Liver (tissue), 9 donors: Measurements from ENCODE around the gene TJP1. TPM values are rescaled to one million over a fixed set of nuclear protein-coding genes. Genes with fewer than 3 reads are reported as not detected.
"Not testable (repeated sequence)": the region's sequence is repeated elsewhere in the genome, so short reads cannot be mapped to it uniquely, and the experiment has no call there.

Source experiments
- DNase-seq: peaks from one replicate; pipeline ENCODE4 v3.0.0-alpha.2; 2017; ENCODE audit warnings: low spot score
- H3K27ac ChIP-seq, 2 donors: one replicate each; pipeline ENCODE4 v1.7.0; 2013; ENCODE audit warnings: inconsistent platforms in 2 of 2, low read length in 2 of 2, control low read depth in 1 of 2, low read depth in 1 of 2, mild to moderate bottlenecking in 1 of 2
- H3K27me3 ChIP-seq, 4 donors: one replicate each; pipeline versions ENCODE4 v1.6.1 to v1.7.0; 2013; ENCODE audit warnings: low read length in 3 of 4, inconsistent platforms in 1 of 4, mild to moderate bottlenecking in 1 of 4, moderate library complexity in 1 of 4; ENCODE audit not compliant: control insufficient read depth in 4 of 4, insufficient read depth in 4 of 4
- H3K36me3 ChIP-seq, 4 donors: one replicate each; pipeline versions ENCODE4 v1.6.1 to v1.7.0; 2013; ENCODE audit warnings: low read length in 3 of 4, mild to moderate bottlenecking in 3 of 4, low read depth in 1 of 4, moderate library complexity in 1 of 4; ENCODE audit not compliant: control insufficient read depth in 4 of 4, insufficient read depth in 3 of 4
- H3K4me1 ChIP-seq, 4 donors: one replicate each; pipeline versions ENCODE4 v1.6.1 to v1.7.0; 2013; ENCODE audit warnings: low read length in 3 of 4, mild to moderate bottlenecking in 3 of 4, moderate library complexity in 1 of 4; ENCODE audit not compliant: control insufficient read depth in 4 of 4, insufficient read depth in 4 of 4
- H3K4me3 ChIP-seq, 3 donors: one replicate each; pipeline versions ENCODE4 v1.6.1 to v1.7.0; 2013; ENCODE audit warnings: low read length in 3 of 3, control low read depth in 1 of 3, low read depth in 1 of 3, mild to moderate bottlenecking in 1 of 3
- H3K9ac ChIP-seq, 2 donors: one replicate each; pipeline ENCODE4 v1.7.0; 2013; ENCODE audit warnings: low read length in 2 of 2, mild to moderate bottlenecking in 2 of 2, moderate library complexity in 2 of 2, control low read depth in 1 of 2, low read depth in 1 of 2
- H3K9me3 ChIP-seq, 4 donors: one replicate each; pipeline versions ENCODE4 v1.6.1 to v1.7.0; 2013; ENCODE audit warnings: low read length in 3 of 4; ENCODE audit not compliant: control insufficient read depth in 4 of 4
- CTCF ChIP-seq: fragments of 150-350 bp; IDR thresholded peaks from 2 replicates; pipeline ENCODE4 v1.5.1; 2017; ENCODE audit warnings: improper control_type of control experiment, low read depth, low read length; ENCODE audit not compliant: missing input control
- FOXA1 ChIP-seq: IDR thresholded peaks from 2 replicates; pipeline ENCODE4 v1.6.1; 2016; ENCODE audit warnings: antibody characterized with exemption
- GABPA ChIP-seq, 2 donors: IDR thresholded peaks in 1 of 2; conservative IDR thresholded peaks in 1 of 2; 2 replicates each; pipeline ENCODE4 v1.6.1; 2016; ENCODE audit warnings: antibody characterized with exemption in 2 of 2, mild to moderate bottlenecking in 1 of 2, moderate library complexity in 1 of 2
- HNF4A ChIP-seq, 2 donors: conservative IDR thresholded peaks; 2 replicates each; pipeline ENCODE4 v1.6.1; 2016; ENCODE audit warnings: antibody characterized with exemption in 2 of 2, mild to moderate bottlenecking in 2 of 2
- HNF4G ChIP-seq: IDR thresholded peaks from 2 replicates; pipeline ENCODE4 v1.6.1; 2016; ENCODE audit warnings: antibody characterized with exemption
- JUND ChIP-seq, 2 donors: IDR thresholded peaks; 2 replicates each; pipeline ENCODE4 v1.6.1; 2016; ENCODE audit warnings: antibody characterized with exemption in 2 of 2
- NR2F2 ChIP-seq: IDR thresholded peaks from 2 replicates; pipeline ENCODE4 v1.6.1; 2016; ENCODE audit warnings: antibody characterized with exemption
- RAD21 ChIP-seq, 2 donors: IDR thresholded peaks; 2 replicates each; pipeline ENCODE4 v1.6.1; 2016; ENCODE audit warnings: antibody characterized with exemption in 2 of 2, mild to moderate bottlenecking in 2 of 2
- TAF1 ChIP-seq: conservative IDR thresholded peaks from 2 replicates; pipeline ENCODE4 v1.6.1; 2016; ENCODE audit warnings: antibody characterized with exemption, mild to moderate bottlenecking
- YY1 ChIP-seq: IDR thresholded peaks from 2 replicates; pipeline ENCODE4 v1.6.1; 2016; ENCODE audit warnings: antibody characterized with exemption, mild to moderate bottlenecking
- ZBTB33 ChIP-seq: IDR thresholded peaks from 2 replicates; pipeline ENCODE4 v1.6.1; 2016; ENCODE audit warnings: antibody characterized with exemption
- WGBS: extraction: QIAGEN DNeasy Blood & Tissue Kit; methylation state at CpG from one replicate; pipeline ENCODE4 v1.1.7; 2013; 5-methylcytosine and 5-hydroxymethylcytosine counted together
- polyA plus RNA-seq, 2 donors: library from polyadenylated mRNA; stranded (reverse) in 1 of 2; unstranded in 1 of 2; fragments of 200-250 nt in 1 of 2; fragments of >200 nt in 1 of 2; fragmentation: Nextera tagmentation in 1 of 2; extraction: Ambion mirVana in 1 of 2; gene quantifications; one replicate each; pipeline versions ENCODE4 v1.2.1 to v1.2.3, GENCODE V29; 2013 to 2015
- total RNA-seq, 2 donors: library from RNA; depleted of rRNA; stranded (reverse); fragments of >200 nt; gene quantifications; one replicate each; pipeline ENCODE4 v1.2.3, GENCODE V29; 2014
- TF ChIP-seq, protein P1 (sequence below): IDR thresholded peaks from 2 replicates; pipeline ENCODE4 v1.6.1; 2016; ENCODE audit warnings: antibody characterized with exemption, mild to moderate bottlenecking
- TF ChIP-seq, protein P2 (sequence below): IDR thresholded peaks from 2 replicates; pipeline ENCODE4 v1.6.1; 2016; ENCODE audit warnings: antibody characterized with exemption
- donor health status: healthy.
- donor health status: healthy.
- donor health status: healthy.
- donor health status: healthy.
- donor health status: healthy.

Gene TJP1
- total and polyA plus RNA-seq, 4 donors: 12.6 to 40.4 (median 16.9) TPM

DNA sequence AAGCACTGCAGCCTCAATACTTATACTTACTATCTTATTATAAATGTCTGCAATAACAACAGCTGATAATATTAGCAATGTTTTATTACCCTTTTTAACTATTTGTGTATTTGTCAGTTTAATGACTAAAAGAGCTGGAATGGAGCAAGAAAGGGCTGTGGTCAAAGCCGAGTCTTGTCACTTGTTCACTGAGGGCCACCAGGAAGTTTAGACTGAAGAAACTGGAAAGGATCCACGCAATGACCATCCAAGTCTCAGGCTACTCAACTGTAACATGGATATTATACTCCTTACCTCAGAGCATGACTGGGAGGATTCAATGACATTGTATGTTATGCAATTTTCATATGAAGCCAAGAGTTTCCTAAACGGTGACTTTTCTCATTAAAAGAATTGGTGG lies 90.4 kb downstream of the TJP1 start:
- peaks cover 0 to 11% (median 8%) of the 10 kb centered on the region in 4 donors for H3K4me1 ChIP-seq
- no peak overlapping the region for H3K4me3 ChIP-seq
- no peaks in the 10 kb centered on the region for H3K9me3 ChIP-seq
- H3K27me3 ChIP-seq: no peaks in the 10 kb centered on the region
- no peak for DNase-seq
- no peak for TF ChIP-seq ZBTB33
- TF ChIP-seq YY1: no peak
- no peak for TF ChIP-seq JUND (IDR thresholded peaks at IDR 0.05)
- no peak for TF ChIP-seq HNF4A (conservative IDR thresholded peaks at IDR 0.05)
- TF ChIP-seq, protein P1, sequence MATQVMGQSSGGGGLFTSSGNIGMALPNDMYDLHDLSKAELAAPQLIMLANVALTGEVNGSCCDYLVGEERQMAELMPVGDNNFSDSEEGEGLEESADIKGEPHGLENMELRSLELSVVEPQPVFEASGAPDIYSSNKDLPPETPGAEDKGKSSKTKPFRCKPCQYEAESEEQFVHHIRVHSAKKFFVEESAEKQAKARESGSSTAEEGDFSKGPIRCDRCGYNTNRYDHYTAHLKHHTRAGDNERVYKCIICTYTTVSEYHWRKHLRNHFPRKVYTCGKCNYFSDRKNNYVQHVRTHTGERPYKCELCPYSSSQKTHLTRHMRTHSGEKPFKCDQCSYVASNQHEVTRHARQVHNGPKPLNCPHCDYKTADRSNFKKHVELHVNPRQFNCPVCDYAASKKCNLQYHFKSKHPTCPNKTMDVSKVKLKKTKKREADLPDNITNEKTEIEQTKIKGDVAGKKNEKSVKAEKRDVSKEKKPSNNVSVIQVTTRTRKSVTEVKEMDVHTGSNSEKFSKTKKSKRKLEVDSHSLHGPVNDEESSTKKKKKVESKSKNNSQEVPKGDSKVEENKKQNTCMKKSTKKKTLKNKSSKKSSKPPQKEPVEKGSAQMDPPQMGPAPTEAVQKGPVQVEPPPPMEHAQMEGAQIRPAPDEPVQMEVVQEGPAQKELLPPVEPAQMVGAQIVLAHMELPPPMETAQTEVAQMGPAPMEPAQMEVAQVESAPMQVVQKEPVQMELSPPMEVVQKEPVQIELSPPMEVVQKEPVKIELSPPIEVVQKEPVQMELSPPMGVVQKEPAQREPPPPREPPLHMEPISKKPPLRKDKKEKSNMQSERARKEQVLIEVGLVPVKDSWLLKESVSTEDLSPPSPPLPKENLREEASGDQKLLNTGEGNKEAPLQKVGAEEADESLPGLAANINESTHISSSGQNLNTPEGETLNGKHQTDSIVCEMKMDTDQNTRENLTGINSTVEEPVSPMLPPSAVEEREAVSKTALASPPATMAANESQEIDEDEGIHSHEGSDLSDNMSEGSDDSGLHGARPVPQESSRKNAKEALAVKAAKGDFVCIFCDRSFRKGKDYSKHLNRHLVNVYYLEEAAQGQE: no peak
- no peak for TF ChIP-seq HNF4G
- no peak for TF ChIP-seq NR2F2
- no peak for TF ChIP-seq CTCF
- TF ChIP-seq GABPA (IDR thresholded peaks at IDR 0.05 in 1 of 2, conservative IDR thresholded peaks at IDR 0.05 in 1 of 2): no peak
- H3K9ac ChIP-seq: no peak overlapping the region
- 78% methylated on average over 3 of the region's 3 CpGs for WGBS
- H3K36me3 ChIP-seq: peaks cover 3 to 19% (median 10%) of the 10 kb centered on the region in 4 donors
- no peak overlapping the region for H3K27ac ChIP-seq

DNA sequence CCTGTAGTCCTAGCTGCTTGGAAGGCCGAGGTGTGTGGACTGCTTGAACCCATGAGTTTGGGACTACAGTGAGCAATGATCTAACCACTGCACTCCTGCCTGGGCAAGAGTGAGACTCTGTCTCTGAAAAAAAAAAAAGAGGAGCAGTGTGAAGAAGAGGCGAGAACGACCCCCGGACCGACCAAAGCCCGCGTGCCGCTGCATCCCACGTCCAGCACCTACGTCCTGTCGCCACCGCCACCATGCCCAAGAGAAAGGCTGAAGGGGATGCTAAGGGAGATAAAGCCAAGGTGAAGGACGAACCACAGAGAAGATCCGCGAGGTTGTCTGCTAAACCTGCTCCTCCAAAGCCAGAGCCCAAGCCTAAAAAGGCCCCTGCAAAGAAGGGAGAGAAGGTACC lies 91.8 kb downstream of the TJP1 start:
- peaks cover 3 to 19% (median 9%) of the 10 kb centered on the region in 4 donors for H3K36me3 ChIP-seq
- WGBS: 96% methylated on average over 15 of the region's 15 CpGs
- not testable (repeated sequence) for H3K9me3 ChIP-seq, H3K9ac ChIP-seq, H3K4me3 ChIP-seq, H3K27me3 ChIP-seq, DNase-seq, H3K27ac ChIP-seq
- peaks cover 0 to 14% (median 11%) of the 10 kb centered on the region in 4 donors for H3K4me1 ChIP-seq

GRCh38 chr15:29728418-29728817 lies 93.8 kb downstream of the TJP1 start:
- no peak overlapping the region for H3K27ac ChIP-seq
- peaks cover 3 to 23% (median 17%) of the 10 kb centered on the region in 4 donors for H3K36me3 ChIP-seq
- WGBS: 63% methylated on average over 2 of the region's 2 CpGs
- peaks cover 0 to 12% (median 10%) of the 10 kb centered on the region in 4 donors for H3K4me1 ChIP-seq
- DNase-seq: no peak
- TF ChIP-seq CTCF (no peak), GABPA (IDR thresholded peaks at IDR 0.05 in 1 of 2, conservative IDR thresholded peaks at IDR 0.05 in 1 of 2) (no peak), HNF4G (no peak), YY1 (no peak), TAF1 (no peak), RAD21 (IDR thresholded peaks at IDR 0.05) (no peak), JUND (IDR thresholded peaks at IDR 0.05) (no peak), FOXA1 (no peak)
- TF ChIP-seq, protein P1: no peak
- TF ChIP-seq, protein P2, sequence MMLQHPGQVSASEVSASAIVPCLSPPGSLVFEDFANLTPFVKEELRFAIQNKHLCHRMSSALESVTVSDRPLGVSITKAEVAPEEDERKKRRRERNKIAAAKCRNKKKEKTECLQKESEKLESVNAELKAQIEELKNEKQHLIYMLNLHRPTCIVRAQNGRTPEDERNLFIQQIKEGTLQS: no peak
- H3K9me3 ChIP-seq: no peaks in the 10 kb centered on the region
- no peak overlapping the region for H3K4me3 ChIP-seq
- H3K27me3 ChIP-seq: no peaks in the 10 kb centered on the region
- no peak overlapping the region for H3K9ac ChIP-seq
